Suppressor macrophage (primary cell): ENCODE data around the gene PIEZO2.

ENCODE experiments used
- DNase-seq, 4 experiments: peaks; one replicate each; pipeline ENCODE4 v3.0.0-alpha.2; 2020 to 2022

The PIEZO2 gene

GRCh38 chr18:11112286-11112685 lies 37.1 kb downstream of the PIEZO2 start:
- DNase-seq = no peak

GRCh38 chr18:11110509-11110908 lies 38.9 kb downstream of the PIEZO2 start:
- DNase-seq = no peak

- DNase-seq = no peak
Observed at GRCh38 chr18:11108947-11109346, 40.4 kb downstream of the PIEZO2 start.

- no peak for DNase-seq
Observed at GRCh38 chr18:11106894-11107293, 42.5 kb downstream of the PIEZO2 start.

GRCh38 chr18:11105463-11105862 lies 43.9 kb downstream of the PIEZO2 start:
- DNase-seq = no peak

GRCh38 chr18:11104307-11104706 lies 45.1 kb downstream of the PIEZO2 start:
- no peak for DNase-seq

GRCh38 chr18:11096839-11097750 lies 52.3 kb downstream of the PIEZO2 start:
- DNase-seq = no peak

GRCh38 chr18:11096411-11096810 lies 53.0 kb downstream of the PIEZO2 start:
- DNase-seq = peak in 3 of 4 experiments; percentile 13 to 15 (median 14)

- no peak for DNase-seq
Observed at GRCh38 chr18:11095674-11096293, 53.6 kb downstream of the PIEZO2 start.

GRCh38 chr18:11095211-11095610 lies 54.2 kb downstream of the PIEZO2 start:
- no peak for DNase-seq

GRCh38 chr18:11091746-11092145 lies 57.6 kb downstream of the PIEZO2 start:
- DNase-seq = no peak

- DNase-seq = peak in 3 of 4 experiments; percentile 17 to 34 (median 33)
Observed at GRCh38 chr18:11089931-11090715, 59.2 kb downstream of the PIEZO2 start.

- no peak for DNase-seq
Observed at GRCh38 chr18:11081009-11081532, 68.3 kb downstream of the PIEZO2 start.

GRCh38 chr18:11078491-11078890 lies 70.9 kb downstream of the PIEZO2 start:
- DNase-seq = no peak

GRCh38 chr18:11077548-11078187 lies 71.7 kb downstream of the PIEZO2 start:
- DNase-seq = no peak

- no peak for DNase-seq
Observed at GRCh38 chr18:11074889-11075288, 74.5 kb downstream of the PIEZO2 start.

- DNase-seq = no peak
Observed at GRCh38 chr18:11073971-11074370, 75.4 kb downstream of the PIEZO2 start.

GRCh38 chr18:11072632-11073031 lies 76.7 kb downstream of the PIEZO2 start:
- no peak for DNase-seq

- no peak for DNase-seq
Observed at GRCh38 chr18:11071300-11071699, 78.1 kb downstream of the PIEZO2 start.

GRCh38 chr18:11070593-11070992 lies 78.8 kb downstream of the PIEZO2 start:
- no peak for DNase-seq

- no peak for DNase-seq
Observed at GRCh38 chr18:11066038-11066437, 83.3 kb downstream of the PIEZO2 start.

- DNase-seq = no peak
Observed at GRCh38 chr18:11064727-11065460, 84.5 kb downstream of the PIEZO2 start.
